ENCODE measurements around the gene IGF2.

IGF2 gene

DNA sequence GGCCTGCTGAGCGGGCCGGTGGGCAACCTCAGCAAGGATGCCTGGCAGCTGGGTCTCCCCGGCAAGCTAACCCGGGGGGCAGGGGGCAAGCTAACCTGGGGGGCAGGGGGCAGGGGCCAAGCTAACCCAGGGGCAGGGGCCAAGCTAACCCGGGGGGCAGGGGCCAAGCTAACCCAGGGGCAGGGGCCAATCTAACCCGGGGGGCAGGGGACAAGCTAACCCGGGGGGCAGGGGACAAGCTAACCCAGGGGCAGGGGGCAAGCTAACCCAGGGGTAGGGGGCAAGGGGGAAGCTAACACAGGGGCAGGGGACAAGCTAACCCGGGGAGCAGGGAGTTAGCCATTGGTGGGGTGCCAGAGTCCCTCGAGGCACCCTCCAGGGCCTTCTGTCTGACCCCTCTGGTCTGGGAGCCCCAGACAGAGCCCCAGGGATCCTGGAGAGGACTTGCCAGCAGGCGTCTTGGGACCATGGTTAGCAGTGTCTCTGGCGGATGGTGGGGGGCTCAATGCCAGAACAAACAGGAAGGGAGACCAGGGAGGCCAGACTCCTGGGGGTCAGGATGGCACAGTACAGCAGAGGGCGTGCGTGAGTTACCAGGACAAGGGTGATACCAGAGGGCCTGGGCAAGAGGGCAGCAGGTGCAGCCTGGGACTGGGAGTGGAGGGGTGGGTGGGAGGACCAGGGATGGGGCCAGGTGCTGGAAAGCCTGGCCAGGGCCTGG lies 16.1 kb downstream of the IGF2 start:
- no peak for DNase-seq (ENCODE audit: low read depth)

- no peak for DNase-seq (ENCODE audit: low read depth)
Measured at GRCh38 chr11:2122222-2122906, 16.8 kb downstream of the IGF2 start.

GRCh38 chr11:2121227-2122130 lies 17.7 kb downstream of the IGF2 start:
- no peak for DNase-seq (ENCODE audit: low read depth)

- DNase-seq (ENCODE audit: low read depth) = no peak
Measured at GRCh38 chr11:2120359-2121100, 18.7 kb downstream of the IGF2 start.

GRCh38 chr11:2118677-2119076 lies 20.5 kb downstream of the IGF2 start:
- no peak for DNase-seq (ENCODE audit: low read depth)

- no peak for DNase-seq (ENCODE audit: low read depth)
Measured at GRCh38 chr11:2116680-2117079, 22.5 kb downstream of the IGF2 start.

GRCh38 chr11:2115308-2115707 lies 23.9 kb downstream of the IGF2 start:
- no peak for DNase-seq (ENCODE audit: low read depth)

DNA sequence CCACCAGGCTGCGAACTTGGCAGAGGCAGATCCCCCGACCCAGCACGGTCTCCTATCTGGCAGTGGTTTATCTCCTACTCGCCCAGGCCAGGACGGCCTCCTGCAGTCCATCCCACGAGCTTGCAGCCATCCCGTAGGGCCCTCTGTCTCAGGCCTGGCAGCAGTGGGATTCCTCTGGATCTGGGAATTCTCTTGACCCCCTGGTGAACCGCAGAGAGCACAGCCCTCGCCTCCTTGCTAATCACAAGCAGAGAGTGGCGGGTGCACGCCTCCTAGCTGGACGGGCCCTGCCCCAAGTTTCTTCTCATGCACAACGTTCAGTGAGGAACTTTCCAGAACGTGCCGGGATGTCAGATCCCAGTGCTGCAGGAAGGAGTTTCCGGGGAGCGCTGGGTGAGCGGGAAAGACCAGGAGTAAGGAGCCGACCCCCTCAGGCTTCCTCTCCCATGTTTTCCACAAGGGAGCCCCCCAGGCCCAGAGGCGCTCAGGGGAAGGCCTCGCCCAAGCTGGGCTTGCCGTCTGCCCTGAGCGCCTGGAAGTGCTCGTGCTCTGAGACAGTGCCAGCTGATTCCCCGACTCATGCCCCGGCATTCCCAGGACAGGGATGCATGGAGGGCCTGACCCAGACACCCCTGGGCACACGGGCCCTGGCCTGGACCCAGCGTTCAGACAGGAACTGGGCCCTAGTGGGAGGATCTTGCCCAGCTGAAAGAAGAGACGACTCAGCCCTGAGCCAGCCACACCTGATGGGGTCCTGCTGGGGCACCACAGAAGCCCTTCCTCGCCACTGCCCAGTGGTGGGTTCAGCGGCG lies 24.6 kb downstream of the IGF2 start:
- DNase-seq (ENCODE audit: low read depth) = no peak

GRCh38 chr11:2113776-2114175 lies 25.4 kb downstream of the IGF2 start:
- no peak for DNase-seq (ENCODE audit: low read depth)

- DNase-seq (ENCODE audit: low read depth) = no peak
Measured at GRCh38 chr11:2110521-2110920, 28.7 kb downstream of the IGF2 start.

- no peak for DNase-seq (ENCODE audit: low read depth)
Measured at GRCh38 chr11:2109541-2110019, 29.6 kb downstream of the IGF2 start.

DNA sequence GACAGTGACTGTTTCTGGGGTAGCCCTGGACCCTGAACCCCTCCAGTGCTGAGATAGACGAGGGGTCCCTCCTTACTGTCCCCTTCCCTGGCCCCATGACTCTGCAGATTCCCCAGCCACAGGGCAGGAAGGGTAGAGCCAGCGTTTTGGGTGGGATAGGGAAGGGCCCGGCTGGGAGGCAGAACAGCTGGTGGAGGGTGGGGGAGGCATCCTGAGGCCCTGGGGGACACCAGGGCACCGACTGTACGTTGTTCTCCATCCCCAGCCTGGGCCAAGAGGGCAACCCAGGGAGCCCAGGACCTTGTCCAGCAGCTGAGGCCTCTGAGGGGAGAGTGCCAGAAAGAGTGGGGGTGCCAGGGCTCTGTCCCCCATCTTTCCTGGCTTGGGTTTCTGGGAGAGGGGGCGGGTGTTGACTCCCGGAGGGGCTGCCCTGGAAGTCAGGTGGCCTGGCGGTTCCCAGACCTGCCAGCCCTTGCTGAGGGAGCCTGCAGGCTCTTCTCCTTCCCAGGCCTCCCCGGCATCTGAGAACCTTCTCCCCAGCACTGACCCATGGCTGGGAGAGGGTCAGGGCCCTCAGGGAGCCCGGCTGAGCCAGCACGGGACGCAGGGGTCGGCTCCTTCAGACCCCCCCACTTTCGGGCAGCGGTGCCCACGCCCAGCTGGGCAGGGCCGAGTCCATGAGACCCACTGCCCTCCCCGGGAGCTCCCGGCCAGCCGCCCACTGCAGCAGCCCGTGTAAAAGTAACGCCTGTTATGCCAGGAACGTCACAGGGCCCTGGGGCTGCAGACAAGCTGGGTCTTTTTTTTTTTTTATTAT lies 30.3 kb downstream of the IGF2 start:
- no peak for DNase-seq (ENCODE audit: low read depth)

GRCh38 chr11:2107941-2108630 lies 31.1 kb downstream of the IGF2 start:
- no peak for DNase-seq (ENCODE audit: low read depth)

DNA sequence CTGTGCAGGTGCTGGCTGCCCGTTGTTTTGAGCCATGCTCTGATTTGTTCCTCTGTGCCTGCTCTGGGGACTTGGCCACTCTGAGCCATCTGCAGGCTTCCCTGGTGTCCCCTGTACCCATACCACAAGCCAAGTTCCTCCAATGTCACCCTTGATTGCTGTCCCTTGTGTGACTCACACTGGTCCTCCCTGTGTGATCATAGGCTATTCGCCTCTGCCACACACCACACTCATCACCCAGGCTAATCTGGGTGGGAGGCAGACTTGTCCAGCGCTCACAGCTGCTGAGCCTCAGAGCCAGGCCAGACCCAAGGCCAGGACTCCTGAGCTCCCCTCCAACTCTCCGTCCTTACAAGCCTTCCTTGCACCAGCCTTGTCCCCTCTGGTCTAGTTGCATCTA lies 31.7 kb downstream of the IGF2 start:
- DNase-seq (ENCODE audit: low read depth) = no peak

GRCh38 chr11:2106583-2107209 lies 32.5 kb downstream of the IGF2 start:
- DNase-seq (ENCODE audit: low read depth) = no peak

- no peak for DNase-seq (ENCODE audit: low read depth)
Measured at GRCh38 chr11:2105511-2105910, 33.7 kb downstream of the IGF2 start.

GRCh38 chr11:2104524-2105440 lies 34.4 kb downstream of the IGF2 start:
- DNase-seq (ENCODE audit: low read depth) = no peak

Data from activated T-cell treated with anti-CD3 and anti-CD28 coated beads for 1 hour (primary cell).